Endodermal cell (in vitro differentiated cells): ENCODE measurements around the gene ALG14. TPM values are rescaled to one million over a fixed set of nuclear protein-coding genes. Genes with fewer than 3 reads are reported as not detected.
A peak's percentile ranks its signal among the peaks of the same experiment; 100 is the strongest.

Experiments
- DNase-seq: peaks from one replicate; pipeline ENCODE4 v3.0.0-alpha.2; 2017
- H3K27ac ChIP-seq: 2 replicates; pipeline ENCODE4 v1.5.1; 2013; ENCODE audit warnings: mild to moderate bottlenecking, low read depth, low read length, moderate library complexity
- H3K27me3 ChIP-seq: 2 replicates; pipeline ENCODE4 v1.6.1; 2013; ENCODE audit warnings: mild to moderate bottlenecking, low read length, moderate library complexity; ENCODE audit not compliant: insufficient read depth, control insufficient read depth, poor library complexity, severe bottlenecking
- H3K36me3 ChIP-seq: 2 replicates; pipeline ENCODE4 v1.7.0; 2013; ENCODE audit warnings: mild to moderate bottlenecking, low read length, moderate library complexity; ENCODE audit not compliant: control insufficient read depth, insufficient read depth
- H3K4me1 ChIP-seq: one replicate; pipeline ENCODE4 v1.7.0; 2013; ENCODE audit warnings: low read length; ENCODE audit not compliant: control insufficient read depth, insufficient read depth
- H3K4me3 ChIP-seq: 2 replicates; pipeline ENCODE4 v1.5.1; 2013; ENCODE audit warnings: mild to moderate bottlenecking, low read length, moderate library complexity
- H3K9ac ChIP-seq: 2 replicates; pipeline ENCODE4 v1.6.1; 2013; ENCODE audit warnings: mild to moderate bottlenecking, low read length, moderate library complexity; ENCODE audit not compliant: poor library complexity, severe bottlenecking; ENCODE audit errors: extremely low read depth
- H3K9me3 ChIP-seq: 2 replicates; pipeline ENCODE4 v1.6.1; 2013; ENCODE audit warnings: mild to moderate bottlenecking, low read length, moderate library complexity; ENCODE audit not compliant: control insufficient read depth
- H3K27ac Mint-ChIP-seq: 2 replicates; pipeline ENCODE4 v1.8.0; 2020; ENCODE audit warnings: mixed read lengths
- H3K27me3 Mint-ChIP-seq: 2 replicates; pipeline ENCODE4 v1.8.0; 2021; ENCODE audit warnings: mild to moderate bottlenecking, mixed read lengths; ENCODE audit not compliant: insufficient read depth
- H3K36me3 Mint-ChIP-seq: 2 replicates; pipeline ENCODE4 v1.8.0; 2020; ENCODE audit warnings: low read depth, mixed read lengths
- H3K4me1 Mint-ChIP-seq: 2 replicates; pipeline ENCODE4 v1.8.0; 2020; ENCODE audit warnings: mixed read lengths
- H3K4me3 Mint-ChIP-seq: 2 replicates; pipeline ENCODE4 v1.8.0; 2020; ENCODE audit warnings: mild to moderate bottlenecking, moderate library complexity, mixed read lengths
- H3K9me3 Mint-ChIP-seq: 2 replicates; pipeline ENCODE4 v1.8.0; 2020; ENCODE audit warnings: mild to moderate bottlenecking, mixed read lengths
- WGBS, 2 experiments: methylation state at CpG; one replicate each; pipeline versions ENCODE4 v1.1.5 to v1.1.7; 2013; ENCODE audit warnings: missing lambda C conversion rate in 2 of 2, mixed read lengths in 1 of 2; ENCODE audit not compliant: insufficient coverage in 1 of 2, insufficient read length in 1 of 2; 5-methylcytosine and 5-hydroxymethylcytosine counted together
- total RNA-seq, 2 donors: library from RNA; stranded (reverse); fragmentation: NEBNext Ultra II Directional in 1 of 2; extraction: Animal tissue kit (Norgen Biotek cat#: 25700) in 1 of 2; gene quantifications; 2 replicates in 1 of 2; 3 replicates in 1 of 2; pipeline ENCODE4 v1.2.1, GENCODE V29; 2021
- TF ChIP-seq, protein P1 (sequence below): fragments of 200-600 bp; sonication (generic); conservative IDR thresholded peaks from 2 replicates; pipeline ENCODE4 v1.5.0; 2021; ENCODE audit warnings: antibody characterized with exemption, mild to moderate bottlenecking

Gene ALG14
- total RNA-seq, 2 donors from 2014 or later, result 5.9 to 7.0 TPM

DNA sequence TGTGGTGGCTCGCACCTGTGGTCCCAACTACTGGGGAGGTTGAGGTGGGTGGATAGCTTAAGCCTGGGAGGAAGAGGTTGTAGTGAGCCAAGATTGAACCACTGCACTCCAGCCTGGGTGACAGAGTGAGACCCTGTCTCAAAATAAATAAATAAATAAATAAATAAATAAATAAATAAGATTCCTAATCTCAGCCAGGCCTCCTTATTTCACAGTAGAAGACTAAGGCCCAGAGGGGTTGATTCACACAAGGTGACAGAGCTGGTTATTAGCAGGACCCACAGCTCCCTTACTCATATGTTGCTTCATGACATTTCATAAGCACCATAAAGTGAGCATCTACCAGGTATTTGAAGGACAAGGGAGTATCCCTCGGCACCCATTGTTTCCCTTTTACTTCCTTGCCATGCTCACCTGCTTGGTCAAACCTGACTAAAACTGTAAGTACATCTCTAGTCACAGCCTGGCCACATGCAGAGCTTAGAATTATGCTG is 32.7 kb downstream of the ALG14 start:
- H3K4me1 ChIP-seq, result peaks cover 3% of the 10 kb centered on the region
- H3K27me3 ChIP-seq, result no peaks in the 10 kb centered on the region
- H3K27ac ChIP-seq, result no peak overlapping the region
- 89 to 98% methylated on average over 1 to 2 of the region's 2 CpGs for WGBS, 2 experiments
- H3K36me3 Mint-ChIP-seq, result no peaks in the 10 kb centered on the region
- H3K27ac Mint-ChIP-seq, result no peak overlapping the region
- peaks cover 4% of the 10 kb centered on the region for H3K4me1 Mint-ChIP-seq
- no peaks in the 10 kb centered on the region for H3K27me3 Mint-ChIP-seq
- no peaks in the 10 kb centered on the region for H3K9me3 Mint-ChIP-seq
- H3K36me3 ChIP-seq, result no peaks in the 10 kb centered on the region
- no peak overlapping the region for H3K4me3 ChIP-seq
- no peak overlapping the region for H3K4me3 Mint-ChIP-seq
- TF ChIP-seq, protein P1, sequence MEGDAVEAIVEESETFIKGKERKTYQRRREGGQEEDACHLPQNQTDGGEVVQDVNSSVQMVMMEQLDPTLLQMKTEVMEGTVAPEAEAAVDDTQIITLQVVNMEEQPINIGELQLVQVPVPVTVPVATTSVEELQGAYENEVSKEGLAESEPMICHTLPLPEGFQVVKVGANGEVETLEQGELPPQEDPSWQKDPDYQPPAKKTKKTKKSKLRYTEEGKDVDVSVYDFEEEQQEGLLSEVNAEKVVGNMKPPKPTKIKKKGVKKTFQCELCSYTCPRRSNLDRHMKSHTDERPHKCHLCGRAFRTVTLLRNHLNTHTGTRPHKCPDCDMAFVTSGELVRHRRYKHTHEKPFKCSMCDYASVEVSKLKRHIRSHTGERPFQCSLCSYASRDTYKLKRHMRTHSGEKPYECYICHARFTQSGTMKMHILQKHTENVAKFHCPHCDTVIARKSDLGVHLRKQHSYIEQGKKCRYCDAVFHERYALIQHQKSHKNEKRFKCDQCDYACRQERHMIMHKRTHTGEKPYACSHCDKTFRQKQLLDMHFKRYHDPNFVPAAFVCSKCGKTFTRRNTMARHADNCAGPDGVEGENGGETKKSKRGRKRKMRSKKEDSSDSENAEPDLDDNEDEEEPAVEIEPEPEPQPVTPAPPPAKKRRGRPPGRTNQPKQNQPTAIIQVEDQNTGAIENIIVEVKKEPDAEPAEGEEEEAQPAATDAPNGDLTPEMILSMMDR, result no peak
- no peak overlapping the region for H3K9ac ChIP-seq
- no peaks in the 10 kb centered on the region for H3K9me3 ChIP-seq
- no peak for DNase-seq

DNA sequence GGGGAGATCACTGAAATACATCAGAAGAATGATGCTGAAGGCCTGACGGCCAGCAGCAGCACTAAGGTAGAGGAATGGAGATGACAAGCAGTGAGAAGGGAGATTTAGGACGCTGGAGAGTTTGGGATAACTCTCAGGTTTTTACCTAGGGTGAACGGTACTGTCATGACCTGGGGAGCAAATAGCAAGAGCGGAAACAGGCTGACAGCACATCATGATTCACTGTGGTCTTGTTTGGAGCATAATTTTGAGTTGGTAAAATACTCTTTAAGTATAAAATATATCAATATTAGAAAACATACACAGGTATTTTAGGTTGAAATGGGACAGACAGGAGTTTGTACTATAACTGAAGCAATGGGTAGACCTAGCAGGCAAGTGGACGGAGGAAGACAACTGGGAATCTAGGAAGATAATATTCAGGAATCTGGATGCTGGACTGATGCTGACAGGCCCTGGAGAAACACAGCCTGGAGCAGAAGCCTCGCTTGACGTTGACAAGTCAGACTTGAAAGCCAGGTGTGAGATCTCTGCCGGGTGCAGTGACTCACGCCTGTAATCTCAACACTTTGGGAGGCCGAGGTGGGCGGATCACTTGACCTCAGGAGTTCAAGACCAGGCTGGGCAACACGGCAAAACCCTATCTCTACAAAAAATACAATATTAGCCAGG is 33.3 kb downstream of the ALG14 start:
- Mint-ChIP-seq H3K4me1 (peaks cover 4% of the 10 kb centered on the region), H3K27ac (no peak overlapping the region), H3K36me3 (no peaks in the 10 kb centered on the region), H3K4me3 (no peak overlapping the region), H3K27me3 (no peaks in the 10 kb centered on the region), H3K9me3 (no peaks in the 10 kb centered on the region)
- Histone ChIP-seq H3K4me3 (no peak overlapping the region), H3K4me1 (peaks cover 3% of the 10 kb centered on the region), H3K9ac (no peak overlapping the region), H3K9me3 (no peaks in the 10 kb centered on the region), H3K27ac (no peak overlapping the region), H3K36me3 (no peaks in the 10 kb centered on the region), H3K27me3 (no peaks in the 10 kb centered on the region)
- TF ChIP-seq, protein P1, result no peak
- 86 to 92% methylated on average over 7 to 12 of the region's 12 CpGs for WGBS, 2 experiments
- DNase-seq, result peak; percentile 69

DNA sequence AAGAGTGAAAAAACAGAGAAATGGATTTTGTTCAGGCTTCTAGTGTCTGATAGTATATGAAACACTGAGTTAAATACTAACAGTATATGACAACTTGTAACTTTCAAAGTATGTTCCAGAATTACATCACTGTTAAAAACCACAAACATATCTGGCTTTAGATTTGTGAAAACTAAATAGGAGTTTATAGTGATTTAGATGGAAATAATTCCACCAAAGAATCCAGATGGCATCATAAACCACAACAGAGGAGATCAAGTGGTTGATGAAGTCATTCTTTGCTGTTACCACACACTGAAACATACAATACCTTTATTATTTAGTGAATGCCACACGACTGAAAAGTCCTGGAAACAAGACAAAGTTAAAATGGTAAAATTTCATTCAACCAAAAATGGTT is 37.2 kb downstream of the ALG14 start:
- no peaks in the 10 kb centered on the region for H3K27me3 Mint-ChIP-seq
- Histone ChIP-seq H3K4me3 (no peak overlapping the region), H3K27ac (no peak overlapping the region), H3K9ac (no peak overlapping the region), H3K27me3 (no peaks in the 10 kb centered on the region), H3K36me3 (no peaks in the 10 kb centered on the region), H3K9me3 (no peaks in the 10 kb centered on the region), H3K4me1 (no peaks in the 10 kb centered on the region)
- no peak for DNase-seq
- no peak overlapping the region for H3K27ac Mint-ChIP-seq
- H3K36me3 Mint-ChIP-seq, result no peaks in the 10 kb centered on the region
- TF ChIP-seq, protein P1, result no peak
- no peaks in the 10 kb centered on the region for H3K9me3 Mint-ChIP-seq
- no peak overlapping the region for H3K4me3 Mint-ChIP-seq
- H3K4me1 Mint-ChIP-seq, result peaks cover 2% of the 10 kb centered on the region
- 73 to 100% methylated on average over 1 of the region's 1 CpG for WGBS, 2 experiments
